ENCODE measurements around the gene VTI1B. TPM values are rescaled to one million over a fixed set of nuclear protein-coding genes. Genes with fewer than 3 reads are reported as not detected.

VTI1B gene
- polyA plus RNA-seq, 1 donor (not counting 4 experiments of a cell fraction or from before 2014, with no cell fraction given): 94.4 TPM

- no peak for FAIRE-seq
- no peak for TF ChIP-seq EZH2 (IDR thresholded peaks at IDR 0.05; ENCODE audit: low read length)
- no peak for TF ChIP-seq CTCF (optimal IDR thresholded peaks at IDR 0.05 in 1 of 3, IDR thresholded peaks at IDR 0.05 in 1 of 3, conservative IDR thresholded peaks at IDR 0.05 in 1 of 3; ENCODE audit: extremely low read depth in 1 of 3, insufficient read depth in 2 of 3, low read length in 3 of 3)
These were observed 9.4 kb upstream of the VTI1B start for GRCh38 chr14:67683842-67684241.

GRCh38 chr14:67680941-67681340, 6.5 kb upstream of the VTI1B start:
- no peak overlapping the region for H3K4me3 ChIP-seq (ENCODE audit: control insufficient read depth in 2 of 3, extremely low read depth in 1 of 3, insufficient read depth in 2 of 3, low read depth in 1 of 3, low read length in 3 of 3)
- peaks cover 56% of the 10 kb centered on the region for H3K79me2 ChIP-seq (ENCODE audit: control insufficient read depth, insufficient read depth, low read length)
- peak overlapping the region; percentile 13 for H3K27ac ChIP-seq (ENCODE audit: control insufficient read depth, insufficient read depth, low read length)
- peaks cover 6% of the 10 kb centered on the region for H3K4me1 ChIP-seq (ENCODE audit: control insufficient read depth, extremely low read depth, insufficient read depth, low read length)
- dilution Hi-C loops (cut with MboI; ENCODE audit: extremely low pct_ligation_motif_present, low sequenced_read_pairs): no loop called here
- peaks cover 2% of the 10 kb centered on the region for H3K9me1 ChIP-seq (ENCODE audit: control insufficient read depth, extremely low read depth, insufficient read depth, low read length)
- H3K9me3 ChIP-seq (ENCODE audit: control insufficient read depth, low read depth, low read length): no peaks in the 10 kb centered on the region
- H2AFZ ChIP-seq (ENCODE audit: control insufficient read depth, low read length): no peak overlapping the region
- H4K20me1 ChIP-seq (ENCODE audit: control insufficient read depth, extremely low read depth, insufficient read depth, low read length): peaks cover 3% of the 10 kb centered on the region
- TF ChIP-seq CTCF (optimal IDR thresholded peaks at IDR 0.05 in 1 of 3, IDR thresholded peaks at IDR 0.05 in 1 of 3, conservative IDR thresholded peaks at IDR 0.05 in 1 of 3; ENCODE audit: extremely low read depth in 1 of 3, insufficient read depth in 2 of 3, low read length in 3 of 3) (no peak), EZH2 (IDR thresholded peaks at IDR 0.05; ENCODE audit: low read length) (no peak)
- no peak overlapping the region for H3K9ac ChIP-seq (ENCODE audit: control insufficient read depth, extremely low read depth, insufficient read depth, low read length)
- DNase-seq (ENCODE audit: low read depth, low spot score) (no peak), FAIRE-seq (no peak)
- H3K4me2 ChIP-seq (ENCODE audit: control insufficient read depth, extremely low read depth, insufficient read depth, low read depth, low read length): no peak overlapping the region
- peaks cover 23 to 41% of the 10 kb centered on the region in 2 experiments for H3K36me3 ChIP-seq (ENCODE audit: control insufficient read depth in 2 of 2, extremely low read depth in 1 of 2, insufficient read depth in 2 of 2, low read length in 2 of 2)
- no peaks in the 10 kb centered on the region for H3K27me3 ChIP-seq (ENCODE audit: control insufficient read depth, extremely low read depth, insufficient read depth, low read length)

More at GRCh38 chr14:67683842-67684241, 9.4 kb upstream of the VTI1B start:
- H3K4me2 ChIP-seq (ENCODE audit: control insufficient read depth, extremely low read depth, insufficient read depth, low read depth, low read length): no peak overlapping the region
- no peaks in the 10 kb centered on the region for H3K27me3 ChIP-seq (ENCODE audit: control insufficient read depth, extremely low read depth, insufficient read depth, low read length)
- no peak for DNase-seq (ENCODE audit: low read depth, low spot score)
- H3K27ac ChIP-seq (ENCODE audit: control insufficient read depth, insufficient read depth, low read length): no peak overlapping the region
- no peak overlapping the region for H3K9ac ChIP-seq (ENCODE audit: control insufficient read depth, extremely low read depth, insufficient read depth, low read length)
- peaks cover 2% of the 10 kb centered on the region for H3K9me1 ChIP-seq (ENCODE audit: control insufficient read depth, extremely low read depth, insufficient read depth, low read length)
- H3K79me2 ChIP-seq (ENCODE audit: control insufficient read depth, insufficient read depth, low read length): peaks cover 57% of the 10 kb centered on the region
- H3K4me1 ChIP-seq (ENCODE audit: control insufficient read depth, extremely low read depth, insufficient read depth, low read length): peaks cover 6% of the 10 kb centered on the region
- dilution Hi-C loops (cut with MboI; ENCODE audit: extremely low pct_ligation_motif_present, low sequenced_read_pairs): no loop called here
- H3K36me3 ChIP-seq (ENCODE audit: control insufficient read depth in 2 of 2, extremely low read depth in 1 of 2, insufficient read depth in 2 of 2, low read length in 2 of 2): peaks cover 23 to 38% of the 10 kb centered on the region in 2 experiments
- no peak overlapping the region for H3K4me3 ChIP-seq (ENCODE audit: control insufficient read depth in 2 of 3, extremely low read depth in 1 of 3, insufficient read depth in 2 of 3, low read depth in 1 of 3, low read length in 3 of 3)
- no peak overlapping the region for H2AFZ ChIP-seq (ENCODE audit: control insufficient read depth, low read length)
- peaks cover 7% of the 10 kb centered on the region for H4K20me1 ChIP-seq (ENCODE audit: control insufficient read depth, extremely low read depth, insufficient read depth, low read length)
- no peaks in the 10 kb centered on the region for H3K9me3 ChIP-seq (ENCODE audit: control insufficient read depth, low read depth, low read length)

Measured in keratinocyte (primary cell).